ENCODE measurements around the gene ARHGEF19.

DNA sequence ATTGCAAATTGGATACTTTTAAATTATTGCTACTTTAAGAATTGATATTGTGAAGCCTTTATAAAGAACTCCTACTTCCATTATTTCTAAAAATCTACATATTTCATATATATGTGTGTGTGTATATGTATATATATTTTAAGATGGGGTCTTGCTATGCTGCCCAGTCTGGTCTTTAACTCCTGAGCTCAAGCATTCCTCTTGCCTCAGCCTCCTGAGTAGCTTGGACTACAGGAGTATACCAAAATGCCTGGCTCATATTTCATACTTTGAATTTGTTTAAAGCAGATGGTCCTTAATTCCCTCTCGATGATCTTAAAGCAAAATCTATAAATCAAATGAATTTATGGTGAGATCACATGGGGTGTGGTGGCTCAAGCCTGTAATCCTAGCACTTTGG lies 49.6 kb upstream of the ARHGEF19 start:
- TF ChIP-seq, protein P1, sequence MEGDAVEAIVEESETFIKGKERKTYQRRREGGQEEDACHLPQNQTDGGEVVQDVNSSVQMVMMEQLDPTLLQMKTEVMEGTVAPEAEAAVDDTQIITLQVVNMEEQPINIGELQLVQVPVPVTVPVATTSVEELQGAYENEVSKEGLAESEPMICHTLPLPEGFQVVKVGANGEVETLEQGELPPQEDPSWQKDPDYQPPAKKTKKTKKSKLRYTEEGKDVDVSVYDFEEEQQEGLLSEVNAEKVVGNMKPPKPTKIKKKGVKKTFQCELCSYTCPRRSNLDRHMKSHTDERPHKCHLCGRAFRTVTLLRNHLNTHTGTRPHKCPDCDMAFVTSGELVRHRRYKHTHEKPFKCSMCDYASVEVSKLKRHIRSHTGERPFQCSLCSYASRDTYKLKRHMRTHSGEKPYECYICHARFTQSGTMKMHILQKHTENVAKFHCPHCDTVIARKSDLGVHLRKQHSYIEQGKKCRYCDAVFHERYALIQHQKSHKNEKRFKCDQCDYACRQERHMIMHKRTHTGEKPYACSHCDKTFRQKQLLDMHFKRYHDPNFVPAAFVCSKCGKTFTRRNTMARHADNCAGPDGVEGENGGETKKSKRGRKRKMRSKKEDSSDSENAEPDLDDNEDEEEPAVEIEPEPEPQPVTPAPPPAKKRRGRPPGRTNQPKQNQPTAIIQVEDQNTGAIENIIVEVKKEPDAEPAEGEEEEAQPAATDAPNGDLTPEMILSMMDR (conservative IDR thresholded peaks at IDR 0.05; ENCODE audit: low read depth, low read length), result no peak
- no peak for TF ChIP-seq POLR2A (IDR thresholded peaks at IDR 0.05; ENCODE audit: low read depth, low read length)
